A549 (cell line): ENCODE results near the gene MAP2. TPM values are rescaled to one million over a fixed set of nuclear protein-coding genes. Genes with fewer than 3 reads are reported as not detected.

ENCODE experiments used
- ATAC-seq, 2 experiments: fragments of 200-7000 bp in 1 of 2; fragments of >200 bp in 1 of 2; cut with Nextera tagmentation in 1 of 2; cut with Tn5 transposase in 1 of 2; 3 replicates each; pipeline versions ENCODE4 v1.8.0 to v1.9.1; 2018 to 2020; ENCODE audit warnings: mild to moderate bottlenecking in 1 of 2, moderate library complexity in 1 of 2
- CTCF ChIA-PET: fragments of 300-600 bp; sonication (Branson Sonifier 250); formaldehyde crosslinking; extraction: SDS; loops from one replicate; lab custom pipeline; 2021; ENCODE audit warnings: antibody characterized with exemption, inconsistent platforms; lab: Yijun Ruan, JAX
- POLR2A ChIA-PET: fragments of 350-600 bp; formaldehyde crosslinking; extraction: SDS; loops from one replicate; lab custom pipeline; 2021; ENCODE audit warnings: antibody characterized with exemption, inconsistent platforms; lab: Yijun Ruan, JAX
- DNase-seq, 2 experiments: peaks; one replicate each; pipeline versions ENCODE4 v3.0.0 to v3.0.0-alpha.2; 2011 to 2016; ENCODE audit warnings: low read depth in 1 of 2, low spot score in 1 of 2
- FAIRE-seq: peaks from 2 replicates; lab custom pipeline; 2011; peaks lifted over from hg19 to GRCh38; lab: Jason Lieb, UNC
- H3K27ac ChIP-seq, 2 experiments: fragments of >200 bp; sonication (Bioruptor Twin); formaldehyde crosslinking; 3 replicates each; pipeline ENCODE4 v1.5.1; 2016 to 2017
- H3K4me1 ChIP-seq: fragments of >200 bp; sonication (Bioruptor Twin); formaldehyde crosslinking; 3 replicates; pipeline ENCODE4 v1.6.1; 2016
- H3K4me2 ChIP-seq: fragments of >200 bp; sonication (Bioruptor Twin); formaldehyde crosslinking; 3 replicates; pipeline ENCODE4 v1.6.1; 2016
- H3K4me3 ChIP-seq: fragments of >200 bp; sonication (Bioruptor Twin); formaldehyde crosslinking; 3 replicates; pipeline ENCODE4 v1.5.1; 2016
- H3K9me3 ChIP-seq: fragments of >200 bp; sonication (Bioruptor Twin); formaldehyde crosslinking; 3 replicates; pipeline ENCODE4 v1.6.1; 2016
- CBX2 ChIP-seq: fragments of 200-600 bp; sonication (generic); IDR thresholded peaks from 2 replicates; pipeline ENCODE4 v1.6.1; 2016; ENCODE audit warnings: low read depth, mild to moderate bottlenecking, borderline replicate concordance
- CBX8 ChIP-seq: fragments of 200-600 bp; sonication (generic); IDR thresholded peaks from 2 replicates; pipeline ENCODE4 v1.6.1; 2016
- CEBPB ChIP-seq, 2 experiments: fragments of >200 bp in 1 of 2; sonication (Bioruptor Twin) in 1 of 2; formaldehyde crosslinking in 1 of 2; IDR thresholded peaks; 2 replicates each; pipeline ENCODE4 v1.6.1; 2012 to 2016
- CHD4 ChIP-seq: fragments of 200-600 bp; sonication (generic); IDR thresholded peaks from 2 replicates; pipeline ENCODE4 v1.6.1; 2016; ENCODE audit warnings: antibody characterized with exemption, mild to moderate bottlenecking, borderline replicate concordance
- EP300 ChIP-seq, 2 experiments: fragments of >200 bp; sonication (Bioruptor Twin); formaldehyde crosslinking; IDR thresholded peaks; 2 replicates in 1 of 2; 3 replicates in 1 of 2; pipeline ENCODE4 v1.6.1; 2016 to 2017
- ESRRA ChIP-seq: fragments of 150-350 bp; IDR thresholded peaks from 2 replicates; pipeline ENCODE4 v1.6.1; 2014; ENCODE audit warnings: mild to moderate bottlenecking, low read length, borderline replicate concordance
- FOSB ChIP-seq: fragments of 250-450 bp; sonication (Bioruptor Pico); IDR thresholded peaks from 2 replicates; pipeline ENCODE4 v1.5.0; 2020; ENCODE audit warnings: mild to moderate bottlenecking, moderate library complexity
- FOSL2 ChIP-seq, 2 experiments: fragments of 450-650 bp in 1 of 2; fragments of >200 bp in 1 of 2; sonication (Bioruptor Twin) in 1 of 2; formaldehyde crosslinking; IDR thresholded peaks; 2 replicates each; pipeline versions ENCODE4 v1.5.0 to v1.6.1; 2016 to 2020; ENCODE audit warnings: mild to moderate bottlenecking in 1 of 2, moderate library complexity in 1 of 2
- GATA3 ChIP-seq: IDR thresholded peaks from 2 replicates; pipeline ENCODE4 v1.6.1; 2012; ENCODE audit warnings: borderline replicate concordance
- JUN ChIP-seq, 2 experiments: fragments of >200 bp; sonication (Bioruptor Twin); formaldehyde crosslinking; IDR thresholded peaks; 2 replicates in 1 of 2; 3 replicates in 1 of 2; pipeline ENCODE4 v1.6.1; 2016 to 2017
- JUNB ChIP-seq: fragments of >200 bp; sonication (Bioruptor Twin); formaldehyde crosslinking; IDR thresholded peaks from 2 replicates; pipeline ENCODE4 v1.6.1; 2016
- KDM1A ChIP-seq: fragments of 200-600 bp; sonication (generic); IDR thresholded peaks from 2 replicates; pipeline ENCODE4 v1.6.1; 2016; ENCODE audit warnings: low read depth, mild to moderate bottlenecking
- MAFK ChIP-seq: fragments of 450-650 bp; IDR thresholded peaks from 2 replicates; pipeline ENCODE4 v1.6.1; 2014; ENCODE audit not compliant: partially characterized antibody
- MAZ ChIP-seq: fragments of 150-350 bp; IDR thresholded peaks from 2 replicates; pipeline ENCODE4 v1.6.1; 2014; ENCODE audit warnings: antibody characterized with exemption, low read depth, low read length, borderline replicate concordance
- MYC ChIP-seq: IDR thresholded peaks from 2 replicates; pipeline ENCODE4 v1.6.1; 2012; ENCODE audit warnings: mild to moderate bottlenecking, inconsistent platforms, low read length, improper control_type of control experiment, borderline replicate concordance
- NFE2L2 ChIP-seq: fragments of 150-350 bp; conservative IDR thresholded peaks from 2 replicates; pipeline ENCODE4 v1.6.1; 2014; ENCODE audit warnings: low read length
- NPAS2 ChIP-seq: fragments of 250-450 bp; sonication (Bioruptor Pico); IDR thresholded peaks from 2 replicates; pipeline ENCODE4 v1.8.0; 2022; ENCODE audit warnings: mild to moderate bottlenecking, moderate library complexity, borderline replicate concordance
- NR3C1 ChIP-seq: fragments of >200 bp; sonication (Bioruptor Twin); formaldehyde crosslinking; IDR thresholded peaks from 3 replicates; pipeline ENCODE4 v1.6.1; 2017
- PHF8 ChIP-seq: fragments of 200-600 bp; sonication (generic); IDR thresholded peaks from 2 replicates; pipeline ENCODE4 v1.6.1; 2016; ENCODE audit warnings: low read depth, mild to moderate bottlenecking, antibody characterized with exemption, moderate library complexity, borderline replicate concordance
- RAD21 ChIP-seq, 2 experiments: fragments of >200 bp in 1 of 2; sonication (Bioruptor Twin) in 1 of 2; formaldehyde crosslinking in 1 of 2; IDR thresholded peaks in 1 of 2; conservative IDR thresholded peaks in 1 of 2; 2 replicates in 1 of 2; 3 replicates in 1 of 2; pipeline ENCODE4 v1.6.1; 2012 to 2018; ENCODE audit warnings: inconsistent platforms in 1 of 2
- SMC3 ChIP-seq: fragments of >200 bp; sonication (Bioruptor Twin); formaldehyde crosslinking; IDR thresholded peaks from 3 replicates; pipeline ENCODE4 v1.6.1; 2018; ENCODE audit warnings: inconsistent platforms
- SREBF2 ChIP-seq: fragments of 450-650 bp; IDR thresholded peaks from 2 replicates; pipeline ENCODE4 v1.6.1; 2014; ENCODE audit warnings: mild to moderate bottlenecking, moderate library complexity
- TP53 ChIP-seq: fragments of 250-450 bp; sonication (Bioruptor Pico); IDR thresholded peaks from 2 replicates; pipeline ENCODE4 v1.5.0; 2021; ENCODE audit warnings: mild to moderate bottlenecking, moderate library complexity
- ZC3H11A ChIP-seq: fragments of 450-650 bp; IDR thresholded peaks from 2 replicates; pipeline ENCODE4 v1.6.1; 2014; ENCODE audit warnings: antibody characterized with exemption, mild to moderate bottlenecking
- ZFP36 ChIP-seq: fragments of 450-650 bp; IDR thresholded peaks from 2 replicates; pipeline ENCODE4 v1.6.1; 2014; ENCODE audit warnings: borderline replicate concordance; ENCODE audit not compliant: partially characterized antibody
- ZNF302 ChIP-seq: fragments of 250-450 bp; sonication (Bioruptor Pico); IDR thresholded peaks from 2 replicates; pipeline ENCODE4 v1.9.0; 2021; ENCODE audit warnings: inconsistent platforms, mild to moderate bottlenecking, moderate library complexity
- ZSCAN20 ChIP-seq: fragments of 250-450 bp; sonication (Bioruptor Pico); IDR thresholded peaks from 2 replicates; pipeline ENCODE4 v1.8.0; 2022; ENCODE audit warnings: mild to moderate bottlenecking, moderate library complexity
- WGBS: methylation state at CpG from one replicate; pipeline ENCODE4 v1.1.6; 2017; ENCODE audit errors: missing lambda C conversion rate; 5-methylcytosine and 5-hydroxymethylcytosine counted together
- polyA plus RNA-seq, 4 experiments: library from polyadenylated mRNA; depleted of rRNA in 3 of 4; stranded (reverse); fragments of >200 nt; fragmentation: RNase III in 1 of 4; extraction: RNeasy Plus Mini Kit Qiagen cat#74134 plus additional on column Dnase treatment in 1 of 4; gene quantifications; 2 replicates in 3 of 4; 3 replicates in 1 of 4; pipeline ENCODE4 v1.2.3, GENCODE V29; 2011 to 2017
- TF ChIP-seq, protein P1 (sequence below): fragments of 250-450 bp; sonication (Bioruptor Pico); IDR thresholded peaks from 2 replicates; pipeline ENCODE4 v1.5.0; 2021; ENCODE audit warnings: mild to moderate bottlenecking, moderate library complexity, borderline replicate concordance
- TF ChIP-seq, protein P2 (sequence below): IDR thresholded peaks from 2 replicates; pipeline ENCODE4 v1.6.1; 2012; ENCODE audit warnings: low read depth, borderline replicate concordance
- TF ChIP-seq, protein P3 (sequence below): fragments of >200 bp; sonication (Bioruptor Twin); formaldehyde crosslinking; IDR thresholded peaks from 2 replicates; pipeline ENCODE4 v1.6.1; 2016
- TF ChIP-seq, protein P4 (sequence below): fragments of 450-650 bp; IDR thresholded peaks from 2 replicates; pipeline ENCODE4 v1.6.1; 2014; ENCODE audit warnings: antibody characterized with exemption
- TF ChIP-seq, protein P5 (sequence below): fragments of 250-450 bp; sonication (Bioruptor Pico); IDR thresholded peaks from 2 replicates; pipeline ENCODE4 v1.5.0; 2020; ENCODE audit warnings: low read depth, mild to moderate bottlenecking, moderate library complexity

The MAP2 gene
- polyA plus RNA-seq, 2 of the 4 experiments (the other 2 are of a cell fraction), result 0.53 to 1.8 TPM

DNA sequence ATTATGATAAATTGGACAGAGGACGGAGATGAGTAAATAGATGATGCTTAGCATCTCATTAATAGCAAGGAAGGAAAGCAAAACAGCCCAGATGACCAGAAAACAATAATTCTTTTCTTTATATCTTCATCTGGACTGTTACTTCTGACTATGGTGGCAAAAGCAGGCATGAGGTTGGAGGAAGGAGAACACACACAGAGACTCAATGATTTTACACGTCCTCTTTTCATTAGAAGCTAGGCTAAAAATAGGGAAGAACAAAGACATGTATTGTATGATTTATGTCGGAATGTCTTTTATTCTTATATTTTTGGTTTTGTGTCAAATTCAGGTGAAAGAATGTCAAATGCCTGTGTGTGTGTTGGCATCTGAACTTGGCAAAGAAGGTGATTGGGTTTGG lies 137.1 kb downstream of the MAP2 start:
- ChIA-PET POLR2A (no interaction called here), CTCF (interaction anchor here (1.9 to 3.8 kb wide), 2 partner anchors 16 to 226 kb away, joined by 4 to 19 read pairs; no protein-coding TSS in a partner anchor)
- ATAC-seq (no peak), DNase-seq (no peak), FAIRE-seq (no peak)
- Histone ChIP-seq H3K9me3 (no peaks in the 10 kb centered on the region), H3K4me3 (no peak overlapping the region), H3K4me1 (no peaks in the 10 kb centered on the region), H3K27ac (no peak overlapping the region), H3K4me2 (no peak overlapping the region)
- TF ChIP-seq CBX2, result no peak
- no peak for TF ChIP-seq NFE2L2
- no peak for TF ChIP-seq KDM1A
- TF ChIP-seq, protein P1, sequence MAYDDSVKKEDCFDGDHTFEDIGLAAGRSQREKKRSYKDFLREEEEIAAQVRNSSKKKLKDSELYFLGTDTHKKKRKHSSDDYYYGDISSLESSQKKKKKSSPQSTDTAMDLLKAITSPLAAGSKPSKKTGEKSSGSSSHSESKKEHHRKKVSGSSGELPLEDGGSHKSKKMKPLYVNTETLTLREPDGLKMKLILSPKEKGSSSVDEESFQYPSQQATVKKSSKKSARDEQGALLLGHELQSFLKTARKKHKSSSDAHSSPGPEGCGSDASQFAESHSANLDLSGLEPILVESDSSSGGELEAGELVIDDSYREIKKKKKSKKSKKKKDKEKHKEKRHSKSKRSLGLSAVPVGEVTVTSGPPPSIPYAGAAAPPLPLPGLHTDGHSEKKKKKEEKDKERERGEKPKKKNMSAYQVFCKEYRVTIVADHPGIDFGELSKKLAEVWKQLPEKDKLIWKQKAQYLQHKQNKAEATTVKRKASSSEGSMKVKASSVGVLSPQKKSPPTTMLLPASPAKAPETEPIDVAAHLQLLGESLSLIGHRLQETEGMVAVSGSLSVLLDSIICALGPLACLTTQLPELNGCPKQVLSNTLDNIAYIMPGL (CRISPR knock-in tag), result no peak
- TF ChIP-seq CBX8, result no peak
- TF ChIP-seq GATA3, result no peak
- TF ChIP-seq FOSL2 (IDR thresholded peaks at IDR 0.05), result no peak
- TF ChIP-seq FOSL2 (CRISPR knock-in tag; IDR thresholded peaks at IDR 0.05), result no peak
- no peak for TF ChIP-seq MAZ
- no peak for TF ChIP-seq ZC3H11A
- TF ChIP-seq NR3C1, result no peak
- 65% methylated on average over 3 of the region's 3 CpGs for WGBS

DNA sequence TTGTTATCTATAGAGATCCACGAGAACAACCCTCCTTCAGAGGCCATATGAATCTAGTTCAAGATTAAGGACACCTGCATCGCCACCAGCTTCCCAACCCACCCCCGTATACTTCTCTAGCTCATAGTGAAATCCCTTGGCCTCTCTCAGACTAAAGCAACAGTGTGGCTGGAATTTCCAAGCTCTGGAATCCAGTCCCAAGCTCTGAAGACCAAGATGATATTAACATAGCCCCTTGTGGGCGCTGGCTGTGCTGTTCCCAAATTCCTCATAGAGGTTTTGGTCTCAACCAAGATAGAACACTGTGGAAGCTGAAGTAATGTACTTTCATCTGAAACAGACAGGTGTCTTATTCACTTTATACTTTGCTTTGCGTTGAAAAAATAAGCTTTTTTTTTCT lies 139.6 kb downstream of the MAP2 start:
- ATAC-seq (no peak), FAIRE-seq (no peak)
- H3K27ac ChIP-seq, result no peak overlapping the region
- CTCF ChIA-PET, result interaction anchor here (2.6 to 3.8 kb wide), 2 partner anchors 139 to 229 kb away, joined by 10 to 19 read pairs; partner anchors contain the start of gene MAP2
- H3K4me2 ChIP-seq, result no peak overlapping the region
- H3K9me3 ChIP-seq, result no peaks in the 10 kb centered on the region
- H3K4me1 ChIP-seq, result no peaks in the 10 kb centered on the region
- H3K4me3 ChIP-seq, result no peak overlapping the region
- WGBS, result 58% methylated on average over 5 of the region's 5 CpGs
- POLR2A ChIA-PET, result no interaction called here
- TF ChIP-seq KDM1A (no peak), NFE2L2 (no peak), RAD21 (conservative IDR thresholded peaks at IDR 0.05 in 1 of 2, IDR thresholded peaks at IDR 0.05 in 1 of 2) (no peak), ZSCAN20 (CRISPR knock-in tag) (no peak), FOSB (CRISPR knock-in tag) (no peak), JUN (IDR thresholded peaks at IDR 0.05) (no peak), PHF8 (no peak), MYC (no peak), NPAS2 (CRISPR knock-in tag) (no peak)
- TF ChIP-seq, protein P2, sequence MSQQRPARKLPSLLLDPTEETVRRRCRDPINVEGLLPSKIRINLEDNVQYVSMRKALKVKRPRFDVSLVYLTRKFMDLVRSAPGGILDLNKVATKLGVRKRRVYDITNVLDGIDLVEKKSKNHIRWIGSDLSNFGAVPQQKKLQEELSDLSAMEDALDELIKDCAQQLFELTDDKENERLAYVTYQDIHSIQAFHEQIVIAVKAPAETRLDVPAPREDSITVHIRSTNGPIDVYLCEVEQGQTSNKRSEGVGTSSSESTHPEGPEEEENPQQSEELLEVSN, result no peak
- TF ChIP-seq, protein P3, sequence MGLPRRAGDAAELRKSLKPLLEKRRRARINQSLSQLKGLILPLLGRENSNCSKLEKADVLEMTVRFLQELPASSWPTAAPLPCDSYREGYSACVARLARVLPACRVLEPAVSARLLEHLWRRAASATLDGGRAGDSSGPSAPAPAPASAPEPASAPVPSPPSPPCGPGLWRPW, result no peak
- TF ChIP-seq, protein P4, sequence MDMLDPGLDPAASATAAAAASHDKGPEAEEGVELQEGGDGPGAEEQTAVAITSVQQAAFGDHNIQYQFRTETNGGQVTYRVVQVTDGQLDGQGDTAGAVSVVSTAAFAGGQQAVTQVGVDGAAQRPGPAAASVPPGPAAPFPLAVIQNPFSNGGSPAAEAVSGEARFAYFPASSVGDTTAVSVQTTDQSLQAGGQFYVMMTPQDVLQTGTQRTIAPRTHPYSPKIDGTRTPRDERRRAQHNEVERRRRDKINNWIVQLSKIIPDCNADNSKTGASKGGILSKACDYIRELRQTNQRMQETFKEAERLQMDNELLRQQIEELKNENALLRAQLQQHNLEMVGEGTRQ, result no peak
- TF ChIP-seq, all 56 proteins: peak for 0
- no peak for DNase-seq

DNA sequence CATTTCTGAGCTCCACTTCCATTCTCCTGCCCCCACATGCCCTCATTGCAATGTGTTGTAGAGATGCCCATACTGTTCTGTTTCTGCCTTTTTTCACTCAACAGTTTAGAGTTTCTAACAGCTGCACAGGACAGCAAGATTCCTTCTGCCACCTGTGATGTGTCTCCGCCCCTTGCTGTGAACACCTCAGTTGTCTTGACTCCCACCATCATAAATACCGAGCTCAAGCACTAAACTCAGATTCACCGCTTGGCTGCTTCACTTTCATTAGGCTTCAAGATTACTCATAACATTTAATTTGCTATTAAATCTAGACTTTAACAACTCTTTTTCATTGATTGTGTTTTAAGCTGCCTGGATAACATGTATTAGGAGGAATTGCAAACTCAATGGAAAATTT lies 141.0 kb downstream of the MAP2 start:
- 74% methylated on average over 3 of the region's 3 CpGs for whole genome bisulfite sequencing
- POLR2A ChIA-PET, result no interaction called here
- TF ChIP-seq ZFP36 (no peak), ESRRA (no peak), CEBPB (IDR thresholded peaks at IDR 0.05) (no peak), MAZ (no peak), NPAS2 (CRISPR knock-in tag) (no peak), TP53 (CRISPR knock-in tag) (no peak), ZNF302 (CRISPR knock-in tag) (no peak), JUNB (no peak), MAFK (no peak), NR3C1 (no peak), CHD4 (no peak), EP300 (IDR thresholded peaks at IDR 0.05) (no peak), SREBF2 (no peak), SMC3 (no peak), MYC (no peak)
- TF ChIP-seq, protein P5, sequence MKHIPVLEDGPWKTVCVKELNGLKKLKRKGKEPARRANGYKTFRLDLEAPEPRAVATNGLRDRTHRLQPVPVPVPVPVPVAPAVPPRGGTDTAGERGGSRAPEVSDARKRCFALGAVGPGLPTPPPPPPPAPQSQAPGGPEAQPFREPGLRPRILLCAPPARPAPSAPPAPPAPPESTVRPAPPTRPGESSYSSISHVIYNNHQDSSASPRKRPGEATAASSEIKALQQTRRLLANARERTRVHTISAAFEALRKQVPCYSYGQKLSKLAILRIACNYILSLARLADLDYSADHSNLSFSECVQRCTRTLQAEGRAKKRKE (CRISPR knock-in tag), result no peak

More for the DNA sequence above, 141.0 kb downstream of the MAP2 start:
- H3K4me1 ChIP-seq, result no peaks in the 10 kb centered on the region
- no peak overlapping the region for H3K4me2 ChIP-seq
- FAIRE-seq (no peak), ATAC-seq (no peak), DNase-seq (no peak)
- H3K9me3 ChIP-seq, result no peaks in the 10 kb centered on the region
- CTCF ChIA-PET, result interaction anchor here (0.9 to 1.2 kb wide), 4 partner anchors 8 to 230 kb away, joined by 3 to 7 read pairs (median 4); no protein-coding TSS in a partner anchor
- H3K27ac ChIP-seq, result no peak overlapping the region
- no peak overlapping the region for H3K4me3 ChIP-seq
